Inflammatory macrophage (primary cell): ENCODE results near the gene PYGO2.
"Not testable (repeated sequence)": the region's sequence is repeated elsewhere in the genome, so short reads cannot be mapped to it uniquely, and the experiment has no call there.

ENCODE experiments used
- DNase-seq, 2 donors: peaks; one replicate each; pipeline ENCODE4 v3.0.0-alpha.2; 2020 to 2022

The PYGO2 gene

GRCh38 chr1:155000411-155000725 lies 38.8 kb upstream of the PYGO2 start:
- no peak for DNase-seq

GRCh38 chr1:154999571-155000410 lies 38.2 kb upstream of the PYGO2 start:
- no peak for DNase-seq

GRCh38 chr1:154998818-154999570 lies 37.4 kb upstream of the PYGO2 start:
- peak; percentile 62 to 63 for DNase-seq

- no peak for DNase-seq
These were observed 36.7 kb upstream of the PYGO2 start for GRCh38 chr1:154998201-154998780.

- DNase-seq = peak; percentile 61 to 72
These were observed 35.6 kb upstream of the PYGO2 start for GRCh38 chr1:154996966-154997701.

- DNase-seq = peak; percentile 51 to 54
These were observed 33.9 kb upstream of the PYGO2 start for GRCh38 chr1:154995301-154995983.

- no peak for DNase-seq
These were observed 33.0 kb upstream of the PYGO2 start for GRCh38 chr1:154994591-154994990.

GRCh38 chr1:154994269-154994587 lies 32.6 kb upstream of the PYGO2 start:
- DNase-seq = no peak

GRCh38 chr1:154993572-154994268 lies 32.1 kb upstream of the PYGO2 start, which contains the start of gene LENEP:
LENEP (plus strand) TSS chr1:154993586; CDS start chr1:154993608, 22 bp downstream.
- DNase-seq = no peak

GRCh38 chr1:154992721-154993571 lies 31.4 kb upstream of the PYGO2 start:
- no peak for DNase-seq

GRCh38 chr1:154990276-154990675 lies 28.7 kb upstream of the PYGO2 start:
- DNase-seq = no peak

GRCh38 chr1:154989195-154989860 lies 27.7 kb upstream of the PYGO2 start:
- no peak for DNase-seq

- DNase-seq = no peak
These were observed 26.7 kb upstream of the PYGO2 start for GRCh38 chr1:154988058-154988954.

- no peak for DNase-seq
These were observed 25.7 kb upstream of the PYGO2 start for GRCh38 chr1:154987326-154987725.

GRCh38 chr1:154986736-154987135 lies 25.2 kb upstream of the PYGO2 start:
- DNase-seq = not testable (repeated sequence)

- DNase-seq = no peak
These were observed 22.3 kb upstream of the PYGO2 start for GRCh38 chr1:154983776-154984466.

GRCh38 chr1:154982897-154983648 lies 21.5 kb upstream of the PYGO2 start, which contains the start of gene FLAD1:
FLAD1 (plus strand) TSS chr1:154983344; CDS start chr1:154983695, 351 bp downstream.
- peak; percentile 99 to 100 for DNase-seq

- no peak for DNase-seq
These were observed 20.8 kb upstream of the PYGO2 start for GRCh38 chr1:154982341-154982740.
